NCI-H748 treated with DMSO at 0.1 percent for 48 hours (cell line): Measurements from ENCODE around the gene ITIH6.
A peak's percentile ranks its signal among the peaks of the same experiment; 100 is the strongest.
"Not testable (repeated sequence)": the region's sequence is repeated elsewhere in the genome, so short reads cannot be mapped to it uniquely, and the experiment has no call there.

ENCODE experiments used
- DNase-seq: peaks from one replicate; lab custom pipeline; 2025; lab: John Stamatoyannopoulos, UW

Gene ITIH6, protein sequence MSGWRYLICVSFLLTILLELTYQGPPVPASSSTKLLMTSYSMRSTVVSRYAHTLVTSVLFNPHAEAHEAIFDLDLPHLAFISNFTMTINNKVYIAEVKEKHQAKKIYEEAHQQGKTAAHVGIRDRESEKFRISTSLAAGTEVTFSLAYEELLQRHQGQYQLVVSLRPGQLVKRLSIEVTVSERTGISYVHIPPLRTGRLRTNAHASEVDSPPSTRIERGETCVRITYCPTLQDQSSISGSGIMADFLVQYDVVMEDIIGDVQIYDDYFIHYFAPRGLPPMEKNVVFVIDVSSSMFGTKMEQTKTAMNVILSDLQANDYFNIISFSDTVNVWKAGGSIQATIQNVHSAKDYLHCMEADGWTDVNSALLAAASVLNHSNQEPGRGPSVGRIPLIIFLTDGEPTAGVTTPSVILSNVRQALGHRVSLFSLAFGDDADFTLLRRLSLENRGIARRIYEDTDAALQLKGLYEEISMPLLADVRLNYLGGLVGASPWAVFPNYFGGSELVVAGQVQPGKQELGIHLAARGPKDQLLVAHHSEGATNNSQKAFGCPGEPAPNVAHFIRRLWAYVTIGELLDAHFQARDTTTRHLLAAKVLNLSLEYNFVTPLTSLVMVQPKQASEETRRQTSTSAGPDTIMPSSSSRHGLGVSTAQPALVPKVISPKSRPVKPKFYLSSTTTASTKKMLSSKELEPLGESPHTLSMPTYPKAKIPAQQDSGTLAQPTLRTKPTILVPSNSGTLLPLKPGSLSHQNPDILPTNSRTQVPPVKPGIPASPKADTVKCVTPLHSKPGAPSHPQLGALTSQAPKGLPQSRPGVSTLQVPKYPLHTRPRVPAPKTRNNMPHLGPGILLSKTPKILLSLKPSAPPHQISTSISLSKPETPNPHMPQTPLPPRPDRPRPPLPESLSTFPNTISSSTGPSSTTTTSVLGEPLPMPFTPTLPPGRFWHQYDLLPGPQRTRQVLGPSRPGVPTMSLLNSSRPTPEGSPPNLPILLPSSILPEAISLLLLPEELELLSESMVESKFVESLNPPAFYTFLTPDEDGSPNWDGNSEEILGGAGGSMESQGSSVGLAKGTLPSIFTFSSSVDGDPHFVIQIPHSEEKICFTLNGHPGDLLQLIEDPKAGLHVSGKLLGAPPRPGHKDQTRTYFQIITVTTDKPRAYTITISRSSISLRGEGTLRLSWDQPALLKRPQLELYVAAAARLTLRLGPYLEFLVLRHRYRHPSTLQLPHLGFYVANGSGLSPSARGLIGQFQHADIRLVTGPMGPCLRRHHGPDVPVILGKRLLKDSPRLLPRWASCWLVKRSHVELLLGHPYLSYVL

DNA sequence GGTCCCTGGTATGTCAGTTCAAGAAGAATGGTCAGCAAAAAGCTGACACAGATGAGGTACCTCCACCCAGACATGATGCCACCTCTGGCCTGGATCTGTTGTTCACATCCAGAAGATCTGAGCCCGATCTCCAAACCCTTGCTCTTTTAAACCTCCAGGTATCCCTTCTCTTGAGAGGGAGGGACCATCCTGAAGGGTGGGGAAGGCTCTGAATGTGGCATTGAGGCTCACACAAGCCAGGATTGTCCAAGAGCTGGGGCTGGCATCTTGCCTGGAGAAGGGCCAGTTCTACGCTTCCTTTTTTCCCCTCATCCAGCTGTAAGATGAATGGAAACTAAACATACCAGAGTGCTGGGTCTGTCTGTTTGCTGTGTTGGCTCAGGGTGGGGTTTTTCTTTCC lies at the start of gene ITIH6:
Gene ITIH6 (minus strand): TSS at position 119 of the 400 bp plus-strand sequence. CDS start 45 bp downstream, at position 74.
- no peak for DNase-seq

DNA sequence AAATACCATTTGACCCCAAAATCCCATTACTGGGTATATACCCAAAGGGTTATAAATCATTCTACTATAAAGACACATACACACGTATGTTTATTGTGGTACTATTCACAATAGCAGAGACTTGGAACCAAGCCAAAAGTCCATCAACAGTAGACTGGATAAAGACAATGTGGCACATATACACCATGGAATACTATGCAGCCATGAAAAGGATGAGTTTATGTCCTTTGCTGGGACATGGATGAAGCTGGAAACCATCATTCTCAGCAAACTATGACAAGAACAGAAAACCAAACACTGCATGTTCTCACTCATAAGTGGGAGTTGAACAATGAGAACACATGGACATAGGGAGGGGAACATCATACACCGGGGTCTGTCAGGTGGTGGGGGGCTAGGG lies 49.6 kb upstream of the ITIH6 start:
- not testable (repeated sequence) for DNase-seq

DNA sequence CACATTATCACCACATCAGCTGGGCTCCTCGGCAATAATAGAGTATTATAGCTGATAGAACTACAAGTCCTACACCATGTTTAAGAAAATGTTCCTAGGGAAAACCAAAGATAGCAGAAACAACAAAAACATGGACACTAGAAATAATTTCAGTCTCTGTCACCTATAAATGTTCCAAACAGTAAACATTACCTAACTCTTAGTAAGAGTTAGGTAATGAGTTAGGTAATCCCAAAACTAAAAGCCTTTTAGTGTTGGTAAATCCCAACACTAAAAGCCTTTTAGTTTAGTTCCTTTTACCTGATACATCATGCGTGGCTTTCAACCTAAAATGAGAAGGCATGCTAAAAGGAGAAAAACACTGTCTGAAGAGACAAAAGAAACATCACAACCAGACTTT lies 45.0 kb upstream of the ITIH6 start:
- DNase-seq = no peak

DNA sequence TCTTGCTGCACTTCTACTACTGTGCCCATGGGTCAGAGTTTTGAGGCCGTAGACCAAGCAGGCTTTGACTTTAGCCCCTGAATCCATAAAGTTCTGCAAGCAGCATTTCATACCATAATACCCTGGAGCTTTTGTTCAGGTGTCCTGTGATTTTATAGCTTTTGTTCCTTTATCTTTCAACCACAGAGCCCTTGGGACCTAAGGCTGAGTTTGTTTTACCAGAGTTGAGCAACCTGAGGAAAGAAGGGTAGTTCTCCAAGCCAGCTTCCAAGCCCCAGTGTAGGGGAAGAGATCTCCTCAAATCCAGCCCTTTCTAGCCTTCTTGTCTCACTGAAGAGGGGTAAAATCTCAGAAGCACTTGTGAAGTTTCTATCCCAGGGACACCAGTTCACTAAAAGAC lies 44.6 kb upstream of the ITIH6 start:
- DNase-seq = no peak

DNA sequence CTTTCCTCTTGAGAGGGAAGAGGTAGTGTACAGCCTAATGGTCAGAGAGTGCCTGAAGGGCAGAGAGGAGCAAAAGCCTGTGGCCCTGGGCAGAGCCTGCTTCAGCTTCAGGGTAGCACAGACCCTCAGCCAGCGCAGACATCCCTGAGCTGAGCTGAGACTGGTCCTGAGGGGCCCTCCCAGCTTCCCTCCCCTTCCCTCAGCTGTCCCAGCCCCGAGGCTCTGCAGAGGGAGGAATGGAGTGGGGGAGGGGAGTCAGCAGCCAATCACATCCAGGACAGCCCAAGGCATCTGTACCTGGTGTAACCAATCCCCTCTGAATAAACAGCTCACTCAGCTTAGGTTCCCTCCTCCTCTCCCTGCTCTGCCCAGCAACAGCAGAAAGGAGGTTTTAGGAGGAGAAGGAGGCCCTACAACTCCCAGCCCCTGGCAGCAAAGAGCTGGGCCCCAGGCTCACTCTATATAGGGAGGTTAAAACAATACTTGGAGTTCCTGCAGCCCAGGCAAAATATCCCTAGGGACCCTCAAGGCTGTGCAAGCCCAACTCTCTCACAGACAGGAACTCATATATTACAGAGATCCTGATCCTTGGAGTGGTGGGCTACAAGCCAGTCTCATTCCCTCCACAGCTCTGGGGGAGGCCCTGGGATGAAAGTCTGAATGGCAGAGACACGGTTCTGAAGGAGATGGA lies 43.3 kb upstream of the ITIH6 start:
- not testable (repeated sequence) for DNase-seq

DNA sequence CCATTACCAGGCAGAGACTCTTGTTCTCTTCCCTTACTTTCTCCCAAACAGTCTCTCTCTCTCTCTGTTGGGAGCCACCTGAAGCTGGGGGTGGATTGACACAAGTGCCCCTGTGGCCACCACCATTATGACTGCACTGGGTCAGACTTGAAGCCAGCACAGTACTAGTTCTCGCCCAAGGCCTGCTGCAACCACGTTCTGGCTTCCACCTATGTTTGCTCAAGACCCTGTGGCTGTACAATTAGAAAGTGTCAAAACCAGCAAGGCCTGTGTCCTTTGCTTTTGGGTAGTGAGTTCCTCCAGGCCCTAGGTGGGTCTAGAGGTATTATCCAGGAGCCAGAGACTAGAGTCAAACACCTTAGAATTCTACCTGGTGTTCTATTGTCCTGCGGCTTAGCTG lies 40.5 kb upstream of the ITIH6 start:
- no peak for DNase-seq

DNA sequence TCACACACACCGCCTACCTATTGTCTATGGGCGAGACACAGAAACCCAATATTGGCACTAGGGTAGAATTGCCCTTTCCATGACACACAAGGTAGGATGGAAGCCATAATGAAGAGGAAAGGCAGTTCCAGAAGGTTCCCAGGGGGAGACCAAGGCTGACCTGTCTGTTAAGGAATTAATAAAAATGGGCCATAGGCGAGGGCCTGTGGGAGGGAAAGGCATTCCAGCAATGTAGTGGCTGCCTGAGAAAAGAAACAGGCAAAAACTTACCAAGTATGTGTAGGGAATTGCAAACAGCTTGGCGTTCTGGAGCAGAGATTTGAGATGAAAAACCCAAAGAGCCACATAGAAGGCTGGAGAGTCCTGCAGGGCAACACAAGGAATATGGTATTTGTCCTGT lies 28.5 kb upstream of the ITIH6 start:
- DNase-seq = no peak

DNA sequence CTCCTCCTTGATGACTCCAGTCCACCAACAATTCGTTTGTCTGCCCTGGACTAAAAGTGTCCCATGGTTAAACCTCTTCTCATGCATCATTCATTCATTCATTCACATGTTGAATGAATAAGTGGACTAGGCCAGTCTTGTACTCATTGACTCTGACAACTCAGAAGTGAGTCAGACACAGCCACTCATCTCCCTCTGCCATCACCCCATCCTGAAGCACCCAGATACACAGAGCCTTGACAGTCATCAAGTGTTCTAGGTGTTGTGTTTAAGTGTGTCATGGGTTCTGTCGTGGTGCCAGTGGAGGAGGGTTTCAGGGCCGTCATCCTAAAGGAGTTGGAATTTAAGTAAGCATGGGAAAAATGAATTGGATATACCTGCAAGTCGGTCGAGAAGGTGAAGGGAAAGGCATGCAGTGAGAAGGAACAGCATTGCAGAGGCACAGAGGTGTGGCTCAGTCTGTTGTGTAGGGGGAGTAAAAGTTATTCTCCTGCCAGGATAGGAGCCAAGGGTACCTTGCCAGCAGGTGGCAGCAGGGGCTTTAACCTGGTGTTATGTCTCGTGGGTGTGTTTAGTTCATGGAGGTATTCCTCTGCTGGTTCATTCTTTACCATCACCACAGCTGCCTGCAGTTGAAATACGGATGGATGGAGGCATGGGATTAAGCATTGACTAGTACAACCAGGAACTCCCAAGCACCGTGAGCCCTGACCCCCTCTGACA lies 27.8 kb upstream of the ITIH6 start:
- DNase-seq = no peak

DNA sequence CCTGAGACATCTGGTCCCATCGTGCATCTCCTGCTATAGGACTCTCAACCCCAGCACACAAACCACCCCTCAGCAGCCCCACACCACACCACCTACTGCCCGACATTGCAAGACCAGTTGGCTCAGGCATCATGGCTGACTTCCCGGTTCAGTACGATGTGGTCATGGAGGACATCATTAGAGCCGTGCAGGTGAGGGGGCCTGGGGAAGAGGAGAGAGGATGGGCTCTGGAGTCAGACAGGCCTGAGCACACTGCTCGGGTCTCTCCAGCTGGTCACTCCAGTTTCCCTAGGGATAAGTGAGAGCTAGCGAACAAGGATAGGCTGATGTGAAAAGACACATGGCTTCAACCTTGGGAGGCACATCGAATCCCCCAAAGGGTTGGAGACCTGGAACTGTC lies 26.7 kb upstream of the ITIH6 start:
- DNase-seq = no peak

DNA sequence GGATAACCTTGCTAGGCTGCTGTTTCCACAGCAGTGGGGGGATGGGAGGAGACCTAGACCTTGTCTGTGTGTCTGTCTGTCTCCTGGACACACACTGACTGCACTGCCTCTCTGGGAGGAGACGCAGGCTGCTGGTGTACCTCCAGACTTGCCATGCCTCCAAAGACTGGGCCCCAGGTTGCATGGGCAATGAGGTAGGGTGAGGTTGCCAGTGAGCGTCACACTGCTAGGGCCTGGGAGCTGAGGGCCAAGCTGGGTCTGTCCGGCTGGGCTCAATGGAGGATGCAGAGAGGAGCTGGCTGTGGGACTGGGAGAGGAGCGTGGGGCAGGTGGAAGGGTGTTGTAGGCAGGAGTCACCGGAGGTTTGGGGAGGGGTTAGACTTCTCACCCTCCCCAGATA lies 26.1 kb upstream of the ITIH6 start:
- DNase-seq = no peak

DNA sequence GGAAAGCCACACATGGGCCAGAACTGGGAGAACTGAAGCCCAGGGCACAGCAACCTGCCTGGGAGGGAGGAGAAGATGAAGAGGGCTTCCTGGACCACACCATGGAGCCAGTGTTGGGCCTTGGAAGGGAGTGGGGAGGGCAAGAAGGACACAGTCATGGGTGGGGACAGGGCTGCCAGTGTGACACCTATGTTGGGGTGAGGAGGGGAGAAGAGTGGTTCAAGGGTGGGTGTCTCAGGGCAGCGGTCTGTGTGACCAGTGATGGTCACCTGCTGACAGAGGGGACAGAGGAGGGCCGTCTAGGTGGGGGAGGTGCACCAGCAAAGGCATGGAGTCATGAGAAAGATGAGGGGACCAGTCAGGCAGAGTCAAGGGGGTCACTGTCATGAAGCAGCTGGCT lies 23.3 kb upstream of the ITIH6 start:
- DNase-seq = no peak

DNA sequence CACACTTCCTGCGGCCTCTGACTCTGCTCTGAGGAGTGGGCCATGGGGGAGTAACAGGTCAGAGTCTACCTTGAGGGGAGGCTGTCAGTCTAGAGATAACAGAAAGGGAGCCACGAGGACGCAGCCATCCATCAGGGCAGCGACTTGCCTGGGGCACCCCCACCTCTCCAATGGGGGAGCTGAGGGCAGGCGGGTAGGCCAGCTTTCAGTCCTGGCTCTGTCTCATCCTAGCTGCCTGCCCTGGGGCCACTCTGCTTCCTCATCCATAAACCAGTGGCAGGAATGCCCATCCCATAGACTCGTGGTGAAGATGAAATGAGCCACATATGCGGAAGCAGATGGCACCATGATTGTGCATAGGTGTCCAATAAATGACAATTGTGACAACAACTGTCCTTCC lies 22.7 kb upstream of the ITIH6 start:
- no peak for DNase-seq

DNA sequence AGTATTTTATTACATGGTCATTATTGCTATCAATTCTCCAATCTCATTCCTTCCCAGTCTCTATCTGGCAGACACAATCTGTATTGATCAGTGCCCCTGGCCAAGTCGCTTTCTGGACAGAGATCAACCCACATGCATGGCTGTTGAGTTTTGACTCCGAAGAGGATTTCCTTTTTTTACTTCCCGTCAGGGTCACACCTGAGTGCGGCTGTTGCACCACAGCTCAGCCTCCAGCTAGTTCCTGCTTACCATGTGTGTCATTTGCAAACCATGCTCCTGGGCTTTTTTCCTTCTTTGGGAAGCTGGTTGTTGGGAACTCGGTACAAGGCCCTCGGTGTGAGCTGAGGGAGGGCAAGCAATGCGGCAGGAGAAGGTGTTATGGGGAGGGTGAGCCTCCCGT lies 21.1 kb upstream of the ITIH6 start:
- DNase-seq = no peak

DNA sequence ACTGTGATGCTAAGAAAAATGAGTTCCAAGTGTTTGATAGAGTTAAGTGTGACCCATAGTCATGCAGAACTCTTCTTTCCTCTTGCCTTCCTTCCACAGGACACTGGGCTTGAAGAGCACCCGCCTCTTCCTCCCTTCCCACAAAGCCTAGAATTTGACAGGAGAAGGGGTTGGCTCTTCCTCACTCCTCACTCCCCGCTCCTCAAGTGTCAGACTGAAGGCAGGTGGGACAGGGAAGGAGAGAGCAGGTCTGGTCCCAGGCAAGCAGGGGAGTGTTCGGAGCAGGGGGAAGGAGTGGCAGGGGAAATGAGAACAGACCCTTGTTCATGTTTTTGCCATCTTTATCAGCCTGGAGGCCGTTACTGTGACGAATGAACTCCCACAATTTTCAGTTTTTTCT lies 20.2 kb upstream of the ITIH6 start:
- DNase-seq = no peak

DNA sequence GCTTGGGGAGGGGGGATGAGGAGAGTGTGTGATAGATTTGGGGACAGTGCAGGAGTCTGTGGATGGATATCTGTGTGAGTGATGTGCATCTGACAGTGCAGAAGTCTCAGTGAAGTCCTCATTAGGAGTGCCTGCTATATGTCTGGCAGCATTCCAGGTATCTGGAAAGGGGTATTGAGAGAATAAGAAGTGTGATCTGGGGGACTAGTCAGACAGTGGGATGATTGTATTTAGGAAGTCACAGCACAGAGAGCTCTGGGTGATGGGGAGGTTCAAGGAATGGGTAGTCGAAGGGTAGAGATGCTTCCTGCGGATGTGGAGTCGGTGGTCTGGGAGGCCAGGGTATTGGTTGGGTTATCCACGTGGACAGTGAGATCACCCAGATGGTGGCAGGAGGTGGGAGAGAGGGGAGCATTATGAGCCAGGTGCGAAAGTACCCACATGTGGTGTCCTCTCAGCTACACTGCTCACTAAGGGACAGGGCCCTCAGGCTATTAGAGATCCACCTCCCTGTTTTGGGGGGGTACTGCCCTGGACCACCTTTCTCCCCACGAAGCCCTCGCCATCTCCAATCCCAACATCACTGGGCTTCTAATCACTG lies 19.3 kb upstream of the ITIH6 start:
- no peak for DNase-seq

DNA sequence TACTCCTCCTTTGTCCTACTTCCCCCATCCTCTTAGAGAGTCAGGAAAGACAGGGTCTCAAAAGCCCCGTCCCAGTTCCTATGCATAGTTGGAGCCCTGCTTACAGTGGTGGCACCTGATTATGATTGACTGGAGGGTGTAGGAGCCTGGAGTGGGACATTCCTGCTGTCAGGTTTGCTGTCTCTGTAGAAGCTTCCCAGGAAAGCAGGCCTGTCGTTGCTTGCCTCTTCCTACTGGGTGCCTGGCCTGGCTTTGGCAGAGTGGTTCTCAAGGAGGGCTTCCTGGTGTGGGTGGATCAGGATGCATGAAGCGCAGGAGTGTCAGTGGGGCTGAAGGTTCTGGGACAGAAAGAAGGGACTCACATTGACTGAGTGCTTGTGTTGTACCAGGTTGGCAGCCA lies 14.3 kb upstream of the ITIH6 start:
- no peak for DNase-seq

DNA sequence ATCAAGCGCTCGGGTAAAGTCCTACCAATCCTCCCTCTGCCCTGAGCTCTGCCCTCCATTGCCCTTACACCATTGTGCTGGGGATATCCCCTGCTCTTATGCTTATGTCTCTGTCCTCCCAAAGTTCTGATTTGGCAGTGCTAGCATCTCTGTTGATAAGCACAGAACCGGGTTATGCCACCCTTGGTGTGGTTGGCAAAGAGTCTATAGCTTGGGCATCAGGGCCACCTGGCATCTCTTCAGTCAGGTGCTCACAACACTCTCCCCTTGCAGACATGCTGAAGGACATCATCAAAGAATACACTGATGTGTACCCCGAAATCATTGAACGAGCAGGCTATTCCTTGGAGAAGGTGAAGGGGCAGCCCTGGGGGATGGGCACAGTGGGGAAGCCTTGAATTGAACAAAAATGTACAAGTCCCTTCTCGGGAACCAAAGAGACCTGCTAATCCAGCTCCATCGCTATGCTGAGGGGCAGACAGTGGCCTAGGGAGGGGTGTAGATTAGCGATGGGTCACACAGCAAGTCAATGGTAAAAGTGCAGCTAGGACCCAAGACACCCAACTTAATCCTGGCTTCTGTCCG lies 13.3 kb upstream of the ITIH6 start:
- no peak for DNase-seq

DNA sequence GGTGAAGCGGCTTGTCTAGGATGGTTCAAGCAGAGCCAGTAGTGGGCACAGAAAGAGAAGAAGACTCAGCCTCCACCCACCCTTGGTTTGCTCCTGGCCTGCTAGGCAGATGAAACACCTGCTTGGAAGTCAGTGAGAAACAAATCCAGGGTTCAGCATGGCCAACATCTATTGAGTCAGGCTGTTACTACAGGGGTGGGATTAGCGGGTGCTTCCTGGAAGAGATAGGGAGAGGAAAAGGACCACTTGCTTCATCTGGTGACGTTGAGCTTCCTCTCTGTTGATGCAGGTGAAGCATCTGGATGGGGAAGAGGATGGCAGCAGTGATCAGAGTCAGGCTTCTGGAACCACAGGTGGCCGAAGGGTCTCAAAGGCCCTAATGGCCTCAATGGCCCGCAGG lies 12.5 kb upstream of the ITIH6 start:
- no peak for DNase-seq

DNA sequence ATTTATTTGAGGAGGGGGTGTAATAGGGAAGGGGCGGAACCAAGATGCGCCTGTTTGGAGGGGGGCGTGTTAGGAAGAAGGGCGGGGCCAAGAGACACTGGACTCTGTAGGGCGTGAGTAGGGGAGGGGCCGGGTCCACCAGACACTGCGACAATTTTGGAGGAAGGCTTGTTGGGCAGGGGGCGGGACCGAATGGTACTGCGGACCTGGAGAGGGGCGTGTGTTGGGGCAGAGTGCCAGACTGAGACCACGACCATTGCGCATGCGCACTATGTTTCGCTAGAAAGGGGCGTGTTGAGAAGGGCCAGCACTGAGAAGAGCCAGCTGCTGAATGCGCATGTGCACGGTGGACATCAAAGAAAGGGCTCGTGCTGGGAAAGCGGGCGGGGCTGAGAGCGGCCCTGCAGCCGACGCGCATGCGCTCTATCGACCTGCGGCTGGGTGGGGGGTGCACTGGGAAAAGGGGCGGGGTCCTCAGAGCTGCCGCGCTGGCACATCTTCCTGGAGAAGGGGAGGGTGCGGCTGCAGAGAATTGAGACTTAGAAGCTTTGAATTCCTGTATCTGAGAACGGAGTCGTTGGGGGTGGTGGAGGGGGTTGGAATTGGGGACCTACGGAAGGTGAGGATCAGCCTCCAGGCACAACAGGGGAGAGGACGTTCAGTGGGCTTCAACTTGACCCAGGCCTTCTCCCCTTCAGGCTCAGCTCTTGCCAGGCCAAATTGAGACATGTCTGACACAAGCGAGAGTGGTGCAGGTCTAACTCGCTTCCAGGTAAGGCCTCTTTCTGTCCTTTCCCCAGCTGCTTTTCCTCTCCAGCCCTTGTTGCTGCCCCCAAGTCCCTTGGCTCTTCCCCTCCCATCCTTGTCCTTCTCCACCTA lies 10.8 kb upstream of the ITIH6 start:
- peak; percentile 95 for DNase-seq
